Ovary (tissue), 9 donors: Measurements from ENCODE around the gene RUNX1. TPM values are rescaled to one million over a fixed set of nuclear protein-coding genes. Genes with fewer than 3 reads are reported as not detected.

ENCODE experiments used
- DNase-seq, 5 donors: peaks; one replicate each; pipeline ENCODE4 v3.0.0-alpha.2; 2019 to 2020
- H3K27ac ChIP-seq, 2 donors: fragments of 200-600 bp; one replicate each; pipeline versions ENCODE4 v1.5.1 to v1.8.0; 2019 to 2022
- H3K27me3 ChIP-seq: fragments of 200-600 bp; one replicate; pipeline ENCODE4 v1.8.0; 2022
- H3K36me3 ChIP-seq: fragments of 200-600 bp; sonication (generic); one replicate; pipeline ENCODE4 v1.5.1; 2019
- H3K4me1 ChIP-seq: one replicate; pipeline ENCODE4 v1.8.1; 2013; ENCODE audit warnings: mild to moderate bottlenecking, moderate library complexity; ENCODE audit not compliant: insufficient read depth
- H3K4me3 ChIP-seq: fragments of 200-600 bp; sonication (generic); one replicate; pipeline ENCODE4 v1.5.1; 2017
- H3K9me3 ChIP-seq, 2 donors: fragments of 200-600 bp in 1 of 2; sonication (generic) in 1 of 2; one replicate each; pipeline versions ENCODE4 v1.5.1 to v1.8.1; 2013 to 2019; ENCODE audit warnings: mild to moderate bottlenecking in 1 of 2, moderate library complexity in 1 of 2
- EP300 ChIP-seq: sonication (generic); formaldehyde crosslinking; IDR thresholded peaks from one replicate; pipeline ENCODE4 v1.6.1; 2017; ENCODE audit warnings: antibody characterized with exemption
- POLR2A ChIP-seq: fragments of 450-650 bp; IDR thresholded peaks from one replicate; pipeline ENCODE4 v1.6.1; 2017; ENCODE audit warnings: antibody characterized with exemption, mild to moderate bottlenecking, moderate library complexity
- WGBS, 3 donors: extraction: QIAGEN DNeasy Blood & Tissue Kit in 1 of 3; methylation state at CpG; one replicate each; pipeline versions ENCODE4 v1.1.5 to v1.1.7; 2013 to 2017; 5-methylcytosine and 5-hydroxymethylcytosine counted together
- intact Hi-C, 4 donors: fragments of 100-400 bp; cut with DNase I; formaldehyde crosslinking; loops; one replicate each; pipeline versions ENCODE4 v1.11.0 to v1.15.1; 2022 to 2023
- polyA plus RNA-seq, 2 donors: library from polyadenylated mRNA; stranded (reverse); fragments of 200-250 nt in 1 of 2; fragments of 350-450 nt in 1 of 2; fragmentation: Illumina TruSeq in 1 of 2; extraction: RNeasy Lipid Tissue Mini Kit (QIAGEN cat#74804) in 1 of 2; gene quantifications; one replicate each; pipeline ENCODE4 v1.2.3, GENCODE V29; 2013 to 2014
- total RNA-seq, 7 donors: library from RNA; depleted of rRNA in 2 of 7; stranded (reverse); fragments of >200 nt in 2 of 7; fragmentation: NEBNext Ultra II Directional in 3 of 7; extraction: Animal tissue kit (Norgen Biotek cat#: 25700) in 3 of 7; gene quantifications; one replicate each; pipeline versions ENCODE4 v1.1.0 to v1.2.4, GENCODE V29; 2016 to 2023
- TF ChIP-seq, protein P1 (sequence below), 3 donors: fragments of 450-650 bp in 2 of 3; fragments of 200-600 bp in 1 of 3; IDR thresholded peaks; one replicate each; pipeline versions ENCODE4 v1.5.1 to v1.8.0; 2016 to 2022; ENCODE audit warnings: antibody characterized with exemption in 3 of 3, mild to moderate bottlenecking in 1 of 3
- donor health status: DM: no; HTN: no; CAD: no; lungs with moderate emphysema.
- donor health status: DM: no; HTN: no; CAD: no.
- donor health status: Bipolar disorder and iron deficiency.
- donor health status: DM: yes; HTN: yes; CAD: no.
- donor health status: DM: no; HTN: no; CAD: no.
- donor health status: DM: yes; HTN: yes; CAD: no.

RUNX1 gene
- total and polyA plus RNA-seq, 9 donors, result 6.0 to 27.4 (median 17.8) TPM

DNA sequence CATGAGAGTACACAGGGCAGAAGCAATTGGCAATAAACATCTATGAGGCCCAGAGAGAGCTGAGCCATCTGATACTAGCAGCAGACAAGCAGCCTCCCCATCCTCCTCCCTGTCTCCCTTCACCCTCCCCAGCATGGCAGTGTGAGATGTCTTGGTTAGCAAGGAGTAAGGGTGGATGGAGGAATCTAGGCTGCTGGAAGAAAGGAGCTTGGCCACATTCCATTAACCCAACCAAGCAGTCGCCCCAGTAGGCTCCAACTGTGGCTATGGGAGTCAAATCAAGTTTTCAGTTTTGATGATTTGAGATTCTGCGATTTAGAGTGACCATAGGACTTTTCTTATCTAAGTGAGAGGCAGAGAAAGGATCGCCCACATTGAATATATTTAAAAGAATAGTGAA is 12.9 kb upstream of the RUNX1 start:
- TF ChIP-seq, protein P1, sequence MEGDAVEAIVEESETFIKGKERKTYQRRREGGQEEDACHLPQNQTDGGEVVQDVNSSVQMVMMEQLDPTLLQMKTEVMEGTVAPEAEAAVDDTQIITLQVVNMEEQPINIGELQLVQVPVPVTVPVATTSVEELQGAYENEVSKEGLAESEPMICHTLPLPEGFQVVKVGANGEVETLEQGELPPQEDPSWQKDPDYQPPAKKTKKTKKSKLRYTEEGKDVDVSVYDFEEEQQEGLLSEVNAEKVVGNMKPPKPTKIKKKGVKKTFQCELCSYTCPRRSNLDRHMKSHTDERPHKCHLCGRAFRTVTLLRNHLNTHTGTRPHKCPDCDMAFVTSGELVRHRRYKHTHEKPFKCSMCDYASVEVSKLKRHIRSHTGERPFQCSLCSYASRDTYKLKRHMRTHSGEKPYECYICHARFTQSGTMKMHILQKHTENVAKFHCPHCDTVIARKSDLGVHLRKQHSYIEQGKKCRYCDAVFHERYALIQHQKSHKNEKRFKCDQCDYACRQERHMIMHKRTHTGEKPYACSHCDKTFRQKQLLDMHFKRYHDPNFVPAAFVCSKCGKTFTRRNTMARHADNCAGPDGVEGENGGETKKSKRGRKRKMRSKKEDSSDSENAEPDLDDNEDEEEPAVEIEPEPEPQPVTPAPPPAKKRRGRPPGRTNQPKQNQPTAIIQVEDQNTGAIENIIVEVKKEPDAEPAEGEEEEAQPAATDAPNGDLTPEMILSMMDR (IDR thresholded peaks at IDR 0.05), result no peak
- TF ChIP-seq POLR2A (no peak), EP300 (no peak)
- H3K27ac ChIP-seq, result no peak overlapping the region
- H3K4me1 ChIP-seq, result no peaks in the 10 kb centered on the region
- DNase-seq, result no peak
- H3K4me3 ChIP-seq, result no peak overlapping the region
- intact Hi-C loops, result no loop called here
- 93 to 95% (median 93%) methylated on average over 3 of the region's 3 CpGs for WGBS, 3 donors
- no peaks in the 10 kb centered on the region for H3K36me3 ChIP-seq
- no peaks in the 10 kb centered on the region for H3K27me3 ChIP-seq
- H3K9me3 ChIP-seq, result no peaks in the 10 kb centered on the region

DNA sequence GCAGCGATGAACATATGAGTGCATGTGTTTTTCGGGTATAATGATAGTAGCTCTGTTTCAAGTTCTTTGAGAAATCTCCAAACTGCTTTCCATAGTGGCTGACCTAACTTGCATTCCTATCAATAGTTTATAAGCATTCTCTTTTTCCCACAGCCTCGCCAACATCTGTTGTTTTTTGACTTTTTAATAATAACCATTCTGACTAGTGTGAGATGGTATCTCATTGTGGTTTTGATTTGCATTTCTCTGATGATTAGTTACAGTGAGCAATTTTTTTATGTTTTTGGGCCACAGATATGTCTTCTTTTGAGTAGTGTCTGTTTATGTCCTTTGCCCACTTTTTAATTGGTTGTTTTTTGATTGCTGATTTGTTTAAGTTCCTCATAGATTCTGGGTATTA is 10.6 kb upstream of the RUNX1 start:
- Histone ChIP-seq H3K4me3 (no peak overlapping the region), H3K36me3 (no peaks in the 10 kb centered on the region), H3K27ac (no peak overlapping the region), H3K27me3 (no peaks in the 10 kb centered on the region), H3K9me3 (no peaks in the 10 kb centered on the region), H3K4me1 (no peaks in the 10 kb centered on the region)
- DNase-seq, result no peak
- TF ChIP-seq POLR2A, result no peak
- TF ChIP-seq, protein P1 (IDR thresholded peaks at IDR 0.05), result no peak
- TF ChIP-seq EP300, result no peak
- 71 to 85% (median 85%) methylated on average over 3 of the region's 3 CpGs for WGBS, 3 donors
- intact Hi-C loops, result no loop called here

DNA sequence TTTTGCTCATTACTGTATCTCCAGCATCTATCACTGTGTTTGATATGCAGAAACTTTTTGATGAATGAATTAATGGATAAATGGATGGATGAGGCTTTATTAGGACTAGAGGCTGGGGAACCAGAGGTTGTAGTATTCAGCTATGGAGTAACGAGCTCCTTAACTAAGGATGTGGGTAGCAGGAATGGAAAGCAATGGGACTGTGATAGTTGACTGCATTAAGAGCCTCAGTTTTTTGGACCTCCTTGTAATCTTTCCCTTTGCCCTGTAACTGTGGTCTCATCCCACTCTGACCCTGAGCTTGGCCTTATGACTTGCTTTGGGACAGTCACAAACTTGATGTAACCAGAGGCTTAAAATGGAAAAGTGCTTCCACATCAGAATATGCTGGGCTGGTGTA is 9.0 kb upstream of the RUNX1 start:
- H3K36me3 ChIP-seq, result no peaks in the 10 kb centered on the region
- no peak overlapping the region for H3K27ac ChIP-seq
- no peaks in the 10 kb centered on the region for H3K9me3 ChIP-seq
- H3K4me3 ChIP-seq, result no peak overlapping the region
- no peaks in the 10 kb centered on the region for H3K4me1 ChIP-seq
- no peak for DNase-seq
- intact Hi-C loops, result no loop called here
- 91 to 97% (median 91%) methylated on average over 1 of the region's 1 CpG for WGBS, 3 donors
- H3K27me3 ChIP-seq, result no peaks in the 10 kb centered on the region
- no peak for TF ChIP-seq POLR2A
- TF ChIP-seq, protein P1 (IDR thresholded peaks at IDR 0.05), result no peak
- no peak for TF ChIP-seq EP300

DNA sequence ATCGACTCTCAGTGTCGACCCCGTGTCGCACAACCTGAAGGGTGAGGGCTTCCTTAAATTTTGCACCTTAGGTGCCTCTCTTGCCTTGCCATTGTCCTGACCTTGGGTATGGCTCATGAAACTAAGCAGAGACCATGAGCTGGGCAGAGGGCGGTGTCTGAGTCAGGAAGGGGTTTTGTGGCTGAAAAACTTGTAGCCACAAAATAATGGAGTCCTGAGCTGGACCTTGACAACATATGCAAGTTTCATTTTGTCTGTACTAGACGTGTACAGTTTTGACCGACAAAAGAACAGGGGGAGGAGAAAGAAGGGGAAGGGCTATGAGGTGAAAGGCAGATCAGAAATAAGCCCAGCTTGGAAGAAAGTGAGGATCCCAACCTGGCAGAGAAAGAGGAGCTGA is 8.3 kb upstream of the RUNX1 start:
- WGBS, 3 donors, result 83 to 90% (median 89%) methylated on average over 7 of the region's 7 CpGs
- H3K4me1 ChIP-seq, result no peaks in the 10 kb centered on the region
- no peak overlapping the region for H3K27ac ChIP-seq
- no peak overlapping the region for H3K4me3 ChIP-seq
- TF ChIP-seq EP300, result no peak
- no peak for TF ChIP-seq POLR2A
- TF ChIP-seq, protein P1 (IDR thresholded peaks at IDR 0.05), result no peak
- H3K27me3 ChIP-seq, result no peaks in the 10 kb centered on the region
- no peaks in the 10 kb centered on the region for H3K9me3 ChIP-seq
- H3K36me3 ChIP-seq, result no peaks in the 10 kb centered on the region
- intact Hi-C loops, result no loop called here
- no peak for DNase-seq
